Activated CD4-positive, alpha-beta T cell treated with anti-CD3 and anti-CD28 coated beads, Interleukin-2, amount 10 ng/mL, durations not matched to agents 7 days and 5 days (primary cell): Measurements from ENCODE around the gene INSRR. TPM values are rescaled to one million over a fixed set of nuclear protein-coding genes. Genes with fewer than 3 reads are reported as not detected.

Experiments used
- CTCF ChIA-PET: fragments of 350-600 bp; sonication (Branson Sonifier 250); formaldehyde crosslinking; loops from one replicate; lab custom pipeline; 2021; ENCODE audit warnings: antibody characterized with exemption; lab: Charles Lee
- POLR2A ChIA-PET: fragments of 350-600 bp; sonication (Branson Sonifier 250); formaldehyde crosslinking; loops from one replicate; lab custom pipeline; 2021; ENCODE audit warnings: antibody characterized with exemption; lab: Charles Lee
- DNase-seq: peaks from one replicate; pipeline ENCODE4 v3.0.0-alpha.2; 2020
- H3K27ac Mint-ChIP-seq: one replicate; pipeline ENCODE4 v1.8.0; 2021; ENCODE audit warnings: mild to moderate bottlenecking, moderate library complexity, mixed read lengths
- H3K27me3 Mint-ChIP-seq: one replicate; pipeline ENCODE4 v1.8.0; 2021; ENCODE audit warnings: mixed read lengths
- H3K36me3 Mint-ChIP-seq: one replicate; pipeline ENCODE4 v1.8.0; 2021; ENCODE audit warnings: low read depth, mixed read lengths
- H3K4me1 Mint-ChIP-seq: one replicate; pipeline ENCODE4 v1.8.0; 2021; ENCODE audit warnings: mixed read lengths
- H3K4me3 Mint-ChIP-seq: one replicate; pipeline ENCODE4 v1.8.0; 2021; ENCODE audit warnings: mild to moderate bottlenecking, moderate library complexity, mixed read lengths
- H3K9me3 Mint-ChIP-seq: one replicate; pipeline ENCODE4 v1.8.0; 2021; ENCODE audit warnings: mixed read lengths
- total RNA-seq, 2 experiments: library from RNA; stranded (reverse); gene quantifications; one replicate each; pipeline ENCODE4 v1.2.3, GENCODE V29; 2021

INSRR gene
- total RNA-seq, 2 experiments from 2014 or later = 0.05 TPM; not detected in 1

DNA sequence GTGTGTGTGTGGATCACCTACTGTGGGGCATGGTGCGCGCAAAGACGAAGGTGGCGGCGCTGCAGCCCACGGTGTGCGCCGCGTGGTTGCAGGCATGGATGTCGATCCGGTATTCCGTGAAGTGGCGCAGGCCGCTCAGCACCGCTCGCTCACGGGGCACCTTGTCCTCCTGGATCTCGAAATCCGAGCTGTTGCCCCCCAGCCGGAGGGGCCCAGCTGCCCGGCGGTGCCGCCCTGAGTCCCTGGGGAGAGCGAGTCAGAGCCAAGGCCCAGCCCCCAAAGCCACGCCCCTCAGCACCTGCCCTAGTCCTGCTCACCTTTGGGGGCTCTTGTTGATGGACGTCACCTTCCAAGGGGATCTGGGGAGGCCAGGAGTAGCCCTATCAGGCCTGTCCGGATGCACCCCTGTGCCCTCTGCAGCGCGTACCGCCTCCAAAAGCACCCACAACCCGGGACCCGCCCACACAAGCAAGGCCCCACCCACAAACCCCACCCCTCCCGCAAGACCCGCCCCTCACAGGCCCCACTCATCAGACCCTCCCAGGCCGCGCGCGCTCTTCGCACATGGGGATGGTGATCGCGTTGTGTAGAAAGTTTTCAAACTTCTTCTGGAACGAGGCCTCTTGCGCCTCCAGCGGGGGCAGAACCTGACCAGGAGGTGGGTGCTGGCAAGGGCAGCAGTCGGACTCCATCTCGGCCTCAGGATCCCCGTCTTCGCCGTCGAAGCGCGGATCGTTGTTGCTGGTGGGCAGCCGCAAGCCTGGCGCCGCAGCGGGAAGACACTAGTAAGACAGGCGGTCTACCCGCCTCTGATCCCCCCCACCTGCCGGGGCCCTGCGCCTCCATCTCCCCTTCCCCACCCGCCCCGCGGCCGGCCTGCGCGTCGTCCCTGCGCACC, 13.6 kb downstream of the INSRR start:
- peak overlapping the region; percentile 28 for H3K4me3 Mint-ChIP-seq
- H3K27me3 Mint-ChIP-seq = peaks cover 66% of the 10 kb centered on the region
- no peaks in the 10 kb centered on the region for H3K9me3 Mint-ChIP-seq
- CTCF ChIA-PET = interaction anchor here (0.6 to 7.6 kb wide), 7 partner anchors 10 to 494 kb away, joined by 3 to 69 read pairs (median 4); partner anchors contain the start of genes INSRR and NTRK1
- peak; percentile 38 for DNase-seq
- peaks cover 30% of the 10 kb centered on the region for H3K4me1 Mint-ChIP-seq
- H3K36me3 Mint-ChIP-seq = peaks cover 2% of the 10 kb centered on the region
- H3K27ac Mint-ChIP-seq = no peak overlapping the region
- POLR2A ChIA-PET = no interaction called here

DNA sequence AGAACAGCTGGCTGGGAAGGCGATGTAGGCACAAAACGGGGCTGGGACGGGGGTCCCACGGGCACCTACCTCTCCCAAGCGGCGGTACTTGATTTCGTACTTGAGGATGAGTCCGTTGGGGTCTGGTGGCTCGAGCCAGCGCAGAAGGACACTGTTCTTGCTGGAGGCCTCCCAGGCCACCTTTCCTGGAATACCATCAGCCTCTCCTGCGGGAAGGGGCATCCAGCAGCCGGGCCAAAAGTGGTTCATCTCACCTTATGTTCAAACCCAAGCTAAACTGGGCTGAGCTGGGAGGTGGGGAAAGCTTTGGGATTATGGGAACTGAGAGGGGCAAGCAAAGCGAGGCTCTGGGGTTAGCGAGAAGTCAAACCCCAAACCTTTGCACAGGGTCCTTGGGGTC, 14.3 kb downstream of the INSRR start:
- no peak overlapping the region for H3K27ac Mint-ChIP-seq
- peaks cover 30% of the 10 kb centered on the region for H3K4me1 Mint-ChIP-seq
- peaks cover 68% of the 10 kb centered on the region for H3K27me3 Mint-ChIP-seq
- ChIA-PET CTCF (interaction anchor here (0.6 to 2.5 kb wide), 5 partner anchors 11 to 493 kb away, joined by 3 to 7 read pairs (median 4); no protein-coding TSS in a partner anchor), POLR2A (no interaction called here)
- H3K36me3 Mint-ChIP-seq = peaks cover 2% of the 10 kb centered on the region
- H3K4me3 Mint-ChIP-seq = no peak overlapping the region
- no peak for DNase-seq
- no peaks in the 10 kb centered on the region for H3K9me3 Mint-ChIP-seq

DNA sequence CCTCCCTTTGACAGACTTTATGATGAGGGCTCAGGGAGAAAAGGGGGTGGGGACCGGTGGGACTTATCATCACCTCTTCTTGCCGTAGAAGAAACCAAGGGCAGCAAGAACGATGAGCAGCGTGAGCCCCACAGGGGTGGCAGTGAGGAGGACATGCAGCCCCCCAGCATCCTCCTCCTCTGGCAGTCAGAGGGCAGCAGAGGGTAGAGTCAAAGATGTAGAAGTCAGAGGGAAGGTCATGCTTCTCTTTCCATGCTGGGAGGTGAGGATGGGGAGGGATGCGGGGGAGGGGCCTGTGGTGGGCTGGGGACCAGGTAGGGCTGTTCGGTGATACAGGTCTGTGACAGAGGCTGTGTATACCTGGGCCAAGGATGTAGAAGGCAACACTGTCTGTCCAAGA, 14.8 kb downstream of the INSRR start:
- CTCF ChIA-PET = interaction anchor here (1.3 to 2.5 kb wide), 3 partner anchors 16 to 48 kb away, joined by 3 to 7 read pairs (median 3); no protein-coding TSS in a partner anchor
- Mint-ChIP-seq H3K9me3 (no peaks in the 10 kb centered on the region), H3K4me1 (peaks cover 28% of the 10 kb centered on the region), H3K36me3 (peaks cover 2% of the 10 kb centered on the region), H3K27me3 (peaks cover 68% of the 10 kb centered on the region), H3K4me3 (no peak overlapping the region), H3K27ac (no peak overlapping the region)
- DNase-seq = no peak
- POLR2A ChIA-PET = no interaction called here

DNA sequence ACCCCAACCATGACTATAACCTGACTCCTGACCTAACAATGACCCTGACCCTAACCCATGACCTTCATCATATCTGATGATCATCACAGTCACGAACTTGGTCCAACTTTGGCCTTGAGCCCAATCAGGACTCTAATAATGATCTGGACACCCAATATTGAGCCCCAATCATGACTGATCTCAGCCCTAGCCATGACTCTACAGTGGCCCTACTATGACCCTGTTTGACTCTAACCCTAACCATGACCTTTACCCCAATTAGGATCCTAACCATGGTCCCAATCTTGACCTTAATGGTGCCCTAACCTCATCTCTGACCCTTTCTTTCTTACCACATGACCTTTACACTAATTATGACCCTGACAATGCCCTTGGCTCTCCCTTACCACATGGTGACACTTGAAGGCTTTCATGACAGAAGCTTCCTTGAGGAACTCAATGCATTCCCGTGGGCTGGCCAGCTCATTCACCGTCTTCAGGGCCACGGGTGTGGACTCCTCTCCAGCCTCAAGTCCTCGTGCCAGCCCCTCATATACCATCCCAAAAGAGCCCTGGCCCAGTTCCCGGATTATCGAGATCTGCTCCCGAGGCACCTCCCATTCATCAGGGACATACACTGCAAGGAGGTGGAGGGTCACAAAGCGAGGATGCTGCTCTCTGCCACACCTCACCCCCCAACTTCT, 16.2 kb downstream of the INSRR start:
- Mint-ChIP-seq H3K4me1 (peaks cover 15% of the 10 kb centered on the region), H3K9me3 (no peaks in the 10 kb centered on the region), H3K27me3 (peaks cover 61% of the 10 kb centered on the region), H3K4me3 (no peak overlapping the region), H3K27ac (no peak overlapping the region), H3K36me3 (peaks cover 2% of the 10 kb centered on the region)
- no peak for DNase-seq
- ChIA-PET POLR2A (no interaction called here), CTCF (interaction anchor here (1.5 to 12.2 kb wide), 3 partner anchors 15 to 49 kb away, joined by 3 to 158 read pairs (median 7); partner anchors contain the start of genes INSRR and NTRK1)

DNA sequence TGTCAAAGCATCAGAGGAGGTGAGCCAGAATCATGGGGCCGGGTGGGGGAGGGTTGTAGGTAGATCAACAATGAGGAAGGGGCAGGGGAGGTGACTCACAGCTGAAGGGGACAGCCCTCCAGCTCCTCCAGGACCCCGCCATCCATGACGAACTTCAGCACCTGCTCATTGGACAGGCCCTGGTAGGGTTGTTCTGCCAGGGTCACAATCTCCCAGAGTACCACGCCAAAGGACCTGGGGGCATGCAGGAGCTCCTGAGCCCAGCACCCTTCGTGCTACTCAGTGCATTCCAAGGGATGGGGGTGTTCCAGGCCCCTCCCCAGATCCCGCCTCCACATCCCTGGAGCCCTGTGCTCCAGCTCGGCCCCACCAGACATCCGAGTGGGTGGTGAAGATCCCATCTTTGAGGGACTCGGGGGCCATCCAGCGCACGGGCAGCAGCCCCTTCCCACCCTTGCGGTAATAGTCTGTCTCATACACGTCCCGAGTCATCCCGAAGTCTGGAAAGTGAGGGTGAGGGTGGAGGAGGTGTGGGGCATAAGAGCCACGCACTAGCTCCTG, 17.5 kb downstream of the INSRR start:
- Mint-ChIP-seq H3K9me3 (no peaks in the 10 kb centered on the region), H3K4me1 (peaks cover 20% of the 10 kb centered on the region), H3K4me3 (no peak overlapping the region), H3K27ac (no peak overlapping the region), H3K27me3 (peaks cover 50% of the 10 kb centered on the region), H3K36me3 (peaks cover 2% of the 10 kb centered on the region)
- ChIA-PET POLR2A (no interaction called here), CTCF (interaction anchor here (1.0 to 12.2 kb wide), 2 partner anchors 17 to 184 kb away, joined by 3 to 158 read pairs; partner anchors contain the start of genes INSRR and NTRK1)
- DNase-seq = no peak

DNA sequence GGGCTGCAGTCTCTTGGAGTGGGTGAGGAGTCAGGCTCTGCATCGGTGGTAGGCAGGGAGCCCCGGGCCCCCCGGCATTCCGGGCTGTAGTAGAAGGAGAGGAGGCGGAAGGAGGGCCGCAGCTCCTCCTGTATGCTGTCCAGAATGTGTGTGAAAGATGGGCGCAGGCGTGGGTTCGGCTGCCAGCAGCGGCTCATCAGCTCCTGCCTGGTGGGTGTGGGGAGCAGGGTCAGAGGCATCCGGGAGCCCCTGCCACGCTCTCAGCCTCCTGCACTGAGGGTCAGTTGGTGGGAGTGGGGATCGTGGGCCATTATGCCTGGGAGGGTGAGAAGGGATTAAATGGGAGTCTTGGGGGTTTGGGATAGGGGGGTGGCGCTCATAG, 18.0 kb downstream of the INSRR start:
- H3K27me3 Mint-ChIP-seq = peaks cover 45% of the 10 kb centered on the region
- H3K4me3 Mint-ChIP-seq = no peak overlapping the region
- H3K4me1 Mint-ChIP-seq = peaks cover 24% of the 10 kb centered on the region

DNA sequence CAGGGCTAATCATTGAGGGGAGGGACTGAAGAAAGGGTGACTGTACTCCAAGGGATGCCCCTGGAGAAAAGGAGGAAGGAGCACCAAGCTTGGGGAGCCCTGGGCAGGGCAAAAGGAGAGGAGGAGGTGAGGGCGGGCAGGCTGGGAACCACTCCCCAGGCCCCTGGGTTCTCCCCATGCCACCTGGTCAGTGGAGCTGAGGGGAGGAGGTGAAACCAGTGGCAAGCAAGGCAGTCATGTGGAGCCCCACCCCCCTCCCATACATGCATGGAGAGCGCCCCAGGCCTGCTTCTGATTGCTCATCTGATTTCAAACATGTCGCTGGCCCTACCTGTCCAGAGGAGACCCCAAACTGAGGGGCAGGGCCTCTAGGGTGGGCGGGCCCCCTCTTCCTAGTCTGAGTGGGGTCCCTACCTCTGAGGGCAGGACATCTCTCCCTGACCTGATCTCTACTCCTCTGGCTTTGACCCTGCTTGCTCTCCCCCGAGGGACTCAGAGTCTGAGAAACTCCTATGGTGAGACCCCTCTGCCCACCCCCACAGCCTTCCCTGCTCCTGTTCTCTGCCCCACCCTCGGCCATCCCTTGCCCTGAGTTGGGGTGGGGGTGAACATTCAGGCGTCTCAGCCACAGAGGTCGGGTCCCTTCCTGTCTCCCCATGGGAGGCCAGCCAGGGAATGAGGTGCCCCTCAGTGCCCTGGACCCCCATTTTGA, 18.6 kb downstream of the INSRR start:
- DNase-seq = no peak
- Mint-ChIP-seq H3K4me3 (no peak overlapping the region), H3K4me1 (peaks cover 23% of the 10 kb centered on the region), H3K27ac (no peak overlapping the region), H3K27me3 (peaks cover 40% of the 10 kb centered on the region), H3K9me3 (no peaks in the 10 kb centered on the region), H3K36me3 (no peaks in the 10 kb centered on the region)
- POLR2A ChIA-PET = no interaction called here
- CTCF ChIA-PET = interaction anchor here (1.0 to 12.2 kb wide), 5 partner anchors 9 to 213 kb away, joined by 3 to 158 read pairs (median 6); partner anchors contain the start of genes INSRR and NTRK1

More for the DNA sequence above, 18.0 kb downstream of the INSRR start:
- POLR2A ChIA-PET = no interaction called here
- CTCF ChIA-PET = interaction anchor here (1.0 to 12.2 kb wide), 4 partner anchors 17 to 214 kb away, joined by 3 to 158 read pairs (median 3); partner anchors contain the start of genes INSRR and NTRK1
- H3K9me3 Mint-ChIP-seq = no peaks in the 10 kb centered on the region
- DNase-seq = no peak
- no peak overlapping the region for H3K27ac Mint-ChIP-seq
- H3K36me3 Mint-ChIP-seq = peaks cover 2% of the 10 kb centered on the region

DNA sequence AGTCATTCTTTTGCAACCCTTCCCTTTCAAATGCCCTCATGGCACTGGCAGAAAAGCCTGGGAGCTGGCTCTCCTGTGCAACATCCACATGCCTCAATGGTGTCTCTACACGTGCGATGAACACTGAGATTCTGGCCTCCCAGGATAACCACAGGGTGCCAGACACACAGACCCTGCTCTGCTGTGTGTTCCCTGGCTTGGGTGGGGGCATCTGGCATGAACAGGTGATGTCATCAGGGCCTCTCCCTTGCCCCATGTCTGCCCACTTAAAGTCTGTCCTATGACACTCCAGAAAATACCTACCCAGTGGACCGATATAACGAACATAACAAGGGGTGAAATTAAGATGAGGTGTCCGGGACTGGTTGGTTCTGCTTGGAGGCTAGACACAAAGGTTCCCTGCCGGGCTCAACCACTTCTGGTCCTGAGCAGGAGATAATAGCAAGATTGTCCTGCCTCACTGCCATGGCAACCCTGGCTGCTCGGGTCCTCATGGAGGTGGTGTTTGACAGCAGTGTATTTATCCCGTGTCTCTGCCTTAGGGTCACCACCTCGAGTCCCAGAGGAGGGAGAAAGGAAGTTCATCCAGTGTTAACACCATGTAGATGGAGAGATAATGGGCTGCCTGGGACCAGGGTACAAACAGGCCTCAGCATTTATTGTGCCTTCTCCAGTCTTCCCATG, 19.3 kb downstream of the INSRR start:
- Mint-ChIP-seq H3K36me3 (no peaks in the 10 kb centered on the region), H3K27me3 (peaks cover 36% of the 10 kb centered on the region)
- POLR2A ChIA-PET = no interaction called here

DNA sequence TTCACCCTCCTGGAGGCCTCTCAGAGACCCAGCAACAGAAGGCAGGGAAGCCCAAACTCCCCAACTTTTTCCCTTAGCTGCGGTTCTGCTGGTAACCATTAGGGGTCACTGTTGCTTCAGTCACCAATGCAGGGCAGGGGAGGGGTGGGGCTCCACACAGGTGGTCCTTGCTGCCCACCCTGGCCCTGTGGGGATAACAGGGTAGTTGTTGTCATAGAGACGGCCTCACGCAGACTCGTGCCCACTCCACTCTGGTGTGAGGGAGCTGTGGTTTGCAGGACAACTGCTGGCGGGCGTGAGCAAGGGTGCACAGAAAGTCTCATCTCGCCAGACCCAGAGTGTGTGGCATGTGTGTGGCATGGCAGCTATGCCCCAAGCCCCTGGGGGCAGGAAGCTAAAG, 19.9 kb downstream of the INSRR start:
- H3K27ac Mint-ChIP-seq = no peak overlapping the region
- no peaks in the 10 kb centered on the region for H3K36me3 Mint-ChIP-seq
- H3K4me3 Mint-ChIP-seq = no peak overlapping the region
- CTCF ChIA-PET = interaction anchor here (0.7 to 12.2 kb wide), 28 partner anchors 9 to 149 kb away, joined by 3 to 158 read pairs (median 4); partner anchors contain the start of genes INSRR, MRPL24, NTRK1 and SH2D2A
- peak; percentile 55 for DNase-seq
- POLR2A ChIA-PET = no interaction called here
- peaks cover 21% of the 10 kb centered on the region for H3K4me1 Mint-ChIP-seq
- peaks cover 31% of the 10 kb centered on the region for H3K27me3 Mint-ChIP-seq
- no peaks in the 10 kb centered on the region for H3K9me3 Mint-ChIP-seq

More for the DNA sequence above, 19.3 kb downstream of the INSRR start:
- H3K27ac Mint-ChIP-seq = no peak overlapping the region
- peaks cover 20% of the 10 kb centered on the region for H3K4me1 Mint-ChIP-seq
- H3K9me3 Mint-ChIP-seq = no peaks in the 10 kb centered on the region
- no peak for DNase-seq
- H3K4me3 Mint-ChIP-seq = no peak overlapping the region
- CTCF ChIA-PET = interaction anchor here (0.8 to 12.2 kb wide), 22 partner anchors 9 to 212 kb away, joined by 3 to 158 read pairs (median 4); partner anchors contain the start of genes INSRR, MRPL24, NTRK1 and SH2D2A

DNA sequence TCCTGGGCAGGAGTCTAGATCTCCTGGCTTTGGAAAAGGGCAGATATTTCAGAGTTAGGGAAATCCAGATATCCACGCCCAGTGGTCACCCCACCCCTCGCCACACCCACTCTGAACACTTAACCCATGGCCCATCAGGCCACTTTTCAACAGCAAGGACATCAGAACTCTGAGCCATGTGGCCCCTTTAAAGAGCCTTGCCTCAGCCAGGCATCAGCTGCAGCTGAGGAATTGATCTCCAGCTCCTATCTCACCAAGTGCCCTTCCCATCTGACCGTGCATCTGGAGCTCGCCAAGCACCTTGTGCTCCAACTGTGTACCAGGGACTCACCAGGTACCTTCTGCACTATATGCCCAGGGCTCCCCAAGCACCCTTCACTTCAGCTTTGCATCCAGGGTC, 22.0 kb downstream of the INSRR start:
- Mint-ChIP-seq H3K4me1 (peaks cover 24% of the 10 kb centered on the region), H3K9me3 (no peaks in the 10 kb centered on the region), H3K36me3 (no peaks in the 10 kb centered on the region), H3K4me3 (no peak overlapping the region), H3K27ac (no peak overlapping the region), H3K27me3 (peaks cover 23% of the 10 kb centered on the region)
- ChIA-PET POLR2A (interaction anchor here (2.0 kb wide), 1 partner anchor 15 kb away, joined by 4 read pairs; no protein-coding TSS in a partner anchor), CTCF (interaction anchor here (0.6 to 12.2 kb wide), 11 partner anchors 8 to 147 kb away, joined by 3 to 158 read pairs (median 6); partner anchors contain the start of genes INSRR, NTRK1 and SH2D2A)
- no peak for DNase-seq

DNA sequence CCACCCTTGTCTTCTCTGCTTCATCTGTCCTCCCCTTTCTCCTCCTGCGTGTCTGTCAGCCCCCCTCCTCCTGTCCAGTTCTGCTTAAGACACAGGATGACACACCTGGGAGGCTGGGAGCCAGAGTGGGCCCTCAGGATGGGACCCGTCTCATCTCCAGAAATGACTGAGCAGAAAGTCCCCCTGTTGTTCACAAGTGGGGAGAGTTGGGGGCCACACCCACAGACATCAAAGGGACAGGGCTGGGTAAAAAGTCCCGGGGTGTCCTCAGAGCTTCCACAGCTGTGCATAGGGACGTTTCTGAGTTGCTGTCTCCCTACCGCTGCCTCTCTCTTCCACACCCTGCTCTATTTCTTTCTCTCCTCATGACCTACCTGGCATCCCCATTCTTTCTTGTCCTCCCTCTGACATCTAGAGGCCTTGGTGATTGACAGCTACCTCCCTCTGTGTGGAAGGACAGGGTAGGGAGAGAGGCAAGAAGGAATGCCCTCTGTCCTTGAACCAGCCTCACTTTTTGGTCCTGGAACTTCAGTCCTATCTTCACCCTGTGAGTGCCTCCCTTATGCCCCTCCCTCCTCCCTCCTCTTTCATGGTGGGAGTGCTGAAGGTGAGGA, 22.8 kb downstream of the INSRR start:
- Mint-ChIP-seq H3K4me1 (peaks cover 24% of the 10 kb centered on the region), H3K36me3 (no peaks in the 10 kb centered on the region), H3K4me3 (no peak overlapping the region), H3K9me3 (no peaks in the 10 kb centered on the region), H3K27ac (peak overlapping the region; percentile 20), H3K27me3 (peaks cover 21% of the 10 kb centered on the region)
- DNase-seq = no peak
- ChIA-PET CTCF (interaction anchor here (1.0 to 12.2 kb wide), 7 partner anchors 10 to 110 kb away, joined by 4 to 158 read pairs (median 6); partner anchors contain the start of genes INSRR and NTRK1), POLR2A (interaction anchor here (2.0 kb wide), 1 partner anchor 14 kb away, joined by 4 read pairs; no protein-coding TSS in a partner anchor)
